Immature natural killer cell (primary cell): ENCODE measurements around the gene TMEM129. TPM values are rescaled to one million over a fixed set of nuclear protein-coding genes. Genes with fewer than 3 reads are reported as not detected.

Experiments used
- DNase-seq, 3 donors: peaks; one replicate each; pipeline ENCODE4 v3.0.0; 2022; ENCODE audit warnings: mixed read lengths in 1 of 3
- H3K27ac Mint-ChIP-seq, 6 donors: one replicate each; pipeline ENCODE4 v1.8.0; 2020; ENCODE audit warnings: mixed read lengths in 6 of 6, mild to moderate bottlenecking in 5 of 6, inconsistent platforms in 4 of 6, moderate library complexity in 3 of 6
- H3K27me3 Mint-ChIP-seq, 3 donors: one replicate each; pipeline ENCODE4 v1.8.0; 2020 to 2021; ENCODE audit warnings: low read depth in 3 of 3, mild to moderate bottlenecking in 3 of 3, mixed read lengths in 3 of 3, moderate library complexity in 3 of 3, inconsistent platforms in 1 of 3
- H3K36me3 Mint-ChIP-seq, 3 donors: one replicate each; pipeline ENCODE4 v1.8.0; 2020; ENCODE audit warnings: mixed read lengths in 3 of 3, inconsistent platforms in 2 of 3, mild to moderate bottlenecking in 2 of 3
- H3K4me1 Mint-ChIP-seq, 2 donors: one replicate each; pipeline ENCODE4 v1.8.0; 2020; ENCODE audit warnings: inconsistent platforms in 2 of 2, mild to moderate bottlenecking in 2 of 2, mixed read lengths in 2 of 2, moderate library complexity in 1 of 2
- H3K4me3 Mint-ChIP-seq, 5 donors: one replicate each; pipeline ENCODE4 v1.8.0; 2020; ENCODE audit warnings: mild to moderate bottlenecking in 5 of 5, mixed read lengths in 5 of 5, inconsistent platforms in 3 of 5, moderate library complexity in 3 of 5
- H3K9me3 Mint-ChIP-seq, 6 donors: one replicate each; pipeline ENCODE4 v1.8.0; 2020; ENCODE audit warnings: mild to moderate bottlenecking in 6 of 6, mixed read lengths in 6 of 6, inconsistent platforms in 4 of 6, moderate library complexity in 3 of 6
- polyA plus RNA-seq, 3 donors: library from polyadenylated mRNA; unstranded; fragments of 300-500 nt; fragmentation: Illumina TruSeq; gene quantifications; one replicate each; pipeline ENCODE4 v1.2.3, GENCODE V29; 2021

TMEM129 gene
- polyA plus RNA-seq, 3 donors from 2014 or later: 25.5 to 37.9 (median 37.3) TPM

DNA sequence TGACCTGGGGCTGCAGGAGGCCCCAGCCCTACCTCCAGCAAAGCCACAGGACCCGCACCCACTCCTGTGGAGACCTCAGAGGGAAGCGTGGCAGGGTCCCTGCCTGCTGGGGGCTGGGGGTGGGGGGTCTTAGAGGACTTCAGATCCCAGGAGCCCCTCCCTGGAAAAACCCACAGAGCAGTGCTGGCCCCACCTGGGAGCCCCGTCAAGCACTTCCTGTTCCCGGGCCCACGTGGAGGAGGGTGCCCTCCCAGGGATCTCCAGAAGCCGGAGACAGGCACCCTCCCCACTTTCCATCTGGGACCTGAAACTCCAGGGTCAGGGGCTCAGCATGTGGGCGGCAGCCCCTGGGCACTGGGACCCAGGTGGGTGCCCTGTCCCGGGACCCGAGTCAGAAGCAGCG lies 32.2 kb upstream of the TMEM129 start:
- Mint-ChIP-seq H3K27me3 (no peaks in the 10 kb centered on the region), H3K9me3 (no peaks in the 10 kb centered on the region), H3K36me3 (no peaks in the 10 kb centered on the region), H3K4me3 (no peak overlapping the region), H3K4me1 (no peaks in the 10 kb centered on the region), H3K27ac (no peak overlapping the region)
- DNase-seq: no peak

- Mint-ChIP-seq H3K4me1 (no peaks in the 10 kb centered on the region), H3K27me3 (no peaks in the 10 kb centered on the region), H3K27ac (no peak overlapping the region), H3K4me3 (no peak overlapping the region), H3K36me3 (no peaks in the 10 kb centered on the region), H3K9me3 (no peaks in the 10 kb centered on the region)
- no peak for DNase-seq
Observed at GRCh38 chr4:1752284-1753041, 31.3 kb upstream of the TMEM129 start.

GRCh38 chr4:1751919-1752283 lies 30.8 kb upstream of the TMEM129 start:
- Mint-ChIP-seq H3K4me1 (no peaks in the 10 kb centered on the region), H3K36me3 (no peaks in the 10 kb centered on the region), H3K27ac (no peak overlapping the region), H3K9me3 (no peaks in the 10 kb centered on the region), H3K4me3 (no peak overlapping the region), H3K27me3 (no peaks in the 10 kb centered on the region)
- DNase-seq: no peak

DNA sequence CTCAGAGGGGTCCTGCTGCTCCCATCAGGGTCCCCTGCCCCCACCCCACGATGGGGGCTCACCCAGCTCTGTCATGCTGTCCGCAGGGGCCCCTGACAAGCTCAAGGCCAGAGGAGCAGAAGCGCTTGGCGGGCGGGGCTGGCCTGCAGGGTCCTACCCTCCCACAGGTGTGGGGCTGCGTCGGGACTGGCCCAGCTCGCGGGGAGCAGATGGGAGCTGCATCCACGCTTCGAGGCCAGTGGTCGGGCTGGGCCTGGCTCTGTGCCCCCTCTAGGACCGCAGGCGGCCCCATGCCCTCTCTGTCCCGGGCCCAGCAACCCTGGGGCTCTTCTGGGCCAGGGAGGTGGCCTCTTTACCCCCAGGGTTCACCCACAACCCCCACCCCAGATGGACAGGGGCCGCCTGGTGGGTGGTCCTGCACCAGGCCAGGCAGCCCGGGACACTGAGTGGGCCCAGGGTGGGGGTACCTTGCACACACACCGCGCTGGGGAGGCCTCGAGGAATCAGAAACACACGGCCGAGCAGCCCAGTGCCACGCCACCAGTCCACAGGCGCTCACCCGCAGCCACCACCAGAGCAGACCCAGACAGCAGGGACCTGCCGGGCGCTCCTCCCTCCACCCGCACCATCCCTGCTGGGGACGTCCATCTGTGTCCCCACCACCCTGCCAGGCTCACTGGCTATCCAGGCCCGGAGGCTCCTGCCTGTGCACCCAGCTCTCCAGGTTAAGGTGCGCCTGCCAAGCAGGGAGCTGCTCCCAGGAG lies 30.2 kb upstream of the TMEM129 start:
- H3K4me3 Mint-ChIP-seq: no peak overlapping the region
- no peak for DNase-seq

GRCh38 chr4:1750381-1751154 lies 29.4 kb upstream of the TMEM129 start:
- no peaks in the 10 kb centered on the region for H3K36me3 Mint-ChIP-seq
- H3K4me1 Mint-ChIP-seq: no peaks in the 10 kb centered on the region
- DNase-seq: no peak
- no peaks in the 10 kb centered on the region for H3K27me3 Mint-ChIP-seq
- no peak overlapping the region for H3K4me3 Mint-ChIP-seq
- H3K9me3 Mint-ChIP-seq: no peaks in the 10 kb centered on the region
- H3K27ac Mint-ChIP-seq: no peak overlapping the region

More for the DNA sequence above, 30.2 kb upstream of the TMEM129 start:
- H3K4me1 Mint-ChIP-seq: no peaks in the 10 kb centered on the region
- H3K36me3 Mint-ChIP-seq: no peaks in the 10 kb centered on the region
- H3K9me3 Mint-ChIP-seq: no peaks in the 10 kb centered on the region
- no peaks in the 10 kb centered on the region for H3K27me3 Mint-ChIP-seq
- no peak overlapping the region for H3K27ac Mint-ChIP-seq

- Mint-ChIP-seq H3K36me3 (no peaks in the 10 kb centered on the region), H3K4me1 (no peaks in the 10 kb centered on the region), H3K9me3 (no peaks in the 10 kb centered on the region), H3K4me3 (no peak overlapping the region), H3K27ac (no peak overlapping the region), H3K27me3 (no peaks in the 10 kb centered on the region)
- DNase-seq: no peak
Observed at GRCh38 chr4:1749826-1750225, 28.7 kb upstream of the TMEM129 start.

GRCh38 chr4:1749370-1749769 lies 28.2 kb upstream of the TMEM129 start:
- Mint-ChIP-seq H3K27ac (no peak overlapping the region), H3K9me3 (no peaks in the 10 kb centered on the region), H3K36me3 (no peaks in the 10 kb centered on the region), H3K4me1 (no peaks in the 10 kb centered on the region), H3K4me3 (no peak overlapping the region), H3K27me3 (no peaks in the 10 kb centered on the region)
- no peak for DNase-seq

- Mint-ChIP-seq H3K9me3 (no peaks in the 10 kb centered on the region), H3K27me3 (peaks cover 0 to 1% (median 0%) of the 10 kb centered on the region in 3 donors), H3K36me3 (peaks cover 0 to under 1% (median under 1%) of the 10 kb centered on the region in 3 donors), H3K4me3 (no peak overlapping the region), H3K4me1 (no peaks in the 10 kb centered on the region), H3K27ac (no peak overlapping the region)
- peak; percentile 56 to 65 (median 61) for DNase-seq
Observed at GRCh38 chr4:1748465-1748995, 27.4 kb upstream of the TMEM129 start.

GRCh38 chr4:1747603-1747967 lies 26.5 kb upstream of the TMEM129 start:
- peaks cover 0 to 4% (median 4%) of the 10 kb centered on the region in 3 donors for H3K36me3 Mint-ChIP-seq
- H3K4me3 Mint-ChIP-seq: no peak overlapping the region
- H3K9me3 Mint-ChIP-seq: no peaks in the 10 kb centered on the region
- no peak for DNase-seq
- H3K27me3 Mint-ChIP-seq: peaks cover 0 to 2% (median 0%) of the 10 kb centered on the region in 3 donors
- H3K4me1 Mint-ChIP-seq: no peaks in the 10 kb centered on the region
- H3K27ac Mint-ChIP-seq: no peak overlapping the region

GRCh38 chr4:1746919-1747602 lies 25.9 kb upstream of the TMEM129 start:
- DNase-seq: no peak
- Mint-ChIP-seq H3K27ac (no peak overlapping the region), H3K4me1 (no peaks in the 10 kb centered on the region), H3K27me3 (peaks cover 0 to 2% (median 0%) of the 10 kb centered on the region in 3 donors), H3K36me3 (peaks cover 0 to 4% (median 4%) of the 10 kb centered on the region in 3 donors), H3K4me3 (no peak overlapping the region), H3K9me3 (no peaks in the 10 kb centered on the region)

- Mint-ChIP-seq H3K27ac (no peak overlapping the region), H3K4me1 (no peaks in the 10 kb centered on the region), H3K4me3 (no peak overlapping the region), H3K36me3 (peaks cover 0 to 4% (median 4%) of the 10 kb centered on the region in 3 donors), H3K27me3 (peaks cover 0 to 2% (median 0%) of the 10 kb centered on the region in 3 donors), H3K9me3 (no peaks in the 10 kb centered on the region)
- DNase-seq: peak; percentile 58 to 64 (median 63)
Observed at GRCh38 chr4:1746265-1746691, 25.2 kb upstream of the TMEM129 start.

DNA sequence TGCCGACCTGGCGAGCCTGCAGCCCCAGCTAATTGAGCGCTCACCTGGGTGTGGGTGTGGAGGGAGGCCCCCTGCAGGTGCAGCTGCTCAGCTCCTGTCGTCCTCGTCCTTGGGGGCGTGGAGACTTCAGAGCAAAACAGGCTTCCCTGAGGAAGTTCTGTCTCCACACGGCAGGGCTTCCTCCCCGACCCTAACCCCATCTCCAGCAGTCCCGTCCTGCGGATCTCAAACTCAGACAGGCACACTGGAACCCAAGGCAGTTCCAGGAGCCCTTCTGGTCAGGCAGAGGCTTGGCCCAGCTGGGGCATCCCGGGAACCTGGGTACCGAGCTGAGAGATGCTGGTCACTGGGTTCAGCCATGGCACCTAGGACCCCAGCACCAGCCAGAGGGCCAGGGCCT lies 24.6 kb upstream of the TMEM129 start:
- DNase-seq: no peak
- Mint-ChIP-seq H3K4me3 (no peak overlapping the region), H3K36me3 (peaks cover 0 to 7% (median 4%) of the 10 kb centered on the region in 3 donors), H3K4me1 (no peaks in the 10 kb centered on the region), H3K9me3 (no peaks in the 10 kb centered on the region), H3K27me3 (peaks cover 0 to 2% (median 0%) of the 10 kb centered on the region in 3 donors), H3K27ac (no peak overlapping the region)

DNA sequence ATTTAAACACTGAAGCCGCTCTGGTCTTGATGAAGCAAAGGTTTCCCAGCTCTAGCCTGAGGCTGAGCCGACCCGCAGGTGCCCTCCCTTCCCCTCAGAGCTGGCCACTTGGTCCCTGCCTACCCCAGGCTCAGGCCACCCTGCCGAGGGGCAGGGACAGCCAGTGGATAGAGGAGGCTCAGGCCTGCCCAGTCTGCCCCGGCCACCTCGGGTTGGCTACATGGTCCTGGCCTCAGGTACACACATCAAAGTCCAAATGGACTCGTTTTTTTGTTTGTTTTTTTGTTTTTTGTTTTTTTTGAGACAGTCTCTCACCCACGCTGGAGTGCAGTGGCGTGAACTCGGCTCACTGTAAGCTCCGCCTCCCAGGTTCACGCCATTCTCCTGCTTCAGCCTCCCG lies 24.0 kb upstream of the TMEM129 start:
- Mint-ChIP-seq H3K27ac (no peak overlapping the region), H3K27me3 (peaks cover 0 to 2% (median 0%) of the 10 kb centered on the region in 3 donors), H3K4me3 (no peak overlapping the region)

More for the DNA sequence above, 24.0 kb upstream of the TMEM129 start:
- H3K4me1 Mint-ChIP-seq: no peaks in the 10 kb centered on the region
- DNase-seq: no peak
- H3K9me3 Mint-ChIP-seq: no peaks in the 10 kb centered on the region
- H3K36me3 Mint-ChIP-seq: peaks cover 0 to 9% (median 4%) of the 10 kb centered on the region in 3 donors
